ENCODE measurements around the gene MAP10.

MAP10 gene

GRCh38 chr1:232853994-232854797, 49.0 kb downstream of the MAP10 start:
- no peak for DNase-seq (ENCODE audit: low spot score)

- DNase-seq (ENCODE audit: low spot score) = no peak
Measured at GRCh38 chr1:232854798-232855159, 49.6 kb downstream of the MAP10 start.

- no peak for DNase-seq (ENCODE audit: low spot score)
Measured at GRCh38 chr1:232856541-232856940, 51.3 kb downstream of the MAP10 start.

All from RKO (cell line).